ENCODE results near the gene NQO2. TPM values are rescaled to one million over a fixed set of nuclear protein-coding genes. Genes with fewer than 3 reads are reported as not detected.

Gene NQO2
- total and polyA plus RNA-seq, 10 of the 15 experiments (the other 5 are each of a cell fraction or from before 2014, with no cell fraction given) = 0.55 to 2.6 (median 0.80) TPM

DNA sequence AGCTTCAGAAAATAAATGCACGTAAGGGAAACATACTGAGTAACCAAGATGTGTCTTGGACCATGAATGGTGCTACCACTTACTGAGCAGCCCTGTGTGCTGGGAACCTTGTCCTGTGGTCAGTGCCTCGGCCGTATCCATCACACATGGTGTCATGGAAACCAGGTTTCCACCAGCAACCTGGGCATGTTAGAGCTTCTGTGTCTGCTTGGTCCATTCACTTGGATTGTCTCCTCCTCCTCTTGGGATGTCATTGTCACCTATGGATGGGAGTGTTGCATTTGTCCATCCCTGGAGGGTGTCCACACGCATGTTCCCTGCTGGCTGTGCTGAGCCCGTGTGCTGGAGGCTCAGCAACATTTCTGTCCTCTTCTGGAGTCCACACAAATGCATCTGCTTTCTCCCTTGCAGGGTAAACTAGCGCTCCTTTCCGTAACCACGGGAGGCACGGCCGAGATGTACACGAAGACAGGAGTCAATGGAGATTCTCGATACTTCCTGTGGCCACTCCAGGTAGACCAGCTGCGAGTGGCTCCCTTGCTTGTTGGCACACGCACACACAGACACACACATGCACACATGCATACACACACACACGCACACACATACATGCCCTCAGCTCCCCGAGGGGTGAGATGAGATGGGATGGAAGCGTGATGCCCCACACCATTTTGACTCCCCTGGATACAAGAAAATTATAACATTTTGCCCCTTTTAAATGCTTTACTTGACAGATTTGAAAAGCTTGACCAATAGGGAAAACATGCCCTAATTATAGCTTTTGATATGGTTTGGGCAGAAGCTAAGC, 17.0 kb downstream of the NQO2 start:
- RAD21 ChIA-PET (ENCODE audit: unreplicated experiment) = no interaction called here

More for the DNA sequence above, 17.0 kb downstream of the NQO2 start:
- no peak for ATAC-seq
- no peaks in the 10 kb centered on the region for H4K20me1 ChIP-seq (ENCODE audit: control insufficient read depth, insufficient read depth)
- no peak overlapping the region for H3K27ac ChIP-seq (ENCODE audit: control insufficient read depth, insufficient read depth)
- ChIA-PET SMC1A (ENCODE audit: uncharacterized antibody, unreplicated experiment) (no interaction called here), POLR2A (no interaction called here), CTCF (no interaction called here)
- WGBS (ENCODE audit: insufficient coverage, insufficient replicate concordance, low lambda C conversion rate, missing lambda C conversion rate) = 93% methylated on average over 17 of the region's 17 CpGs
- H3K27me3 ChIP-seq (replicated peaks in 1 of 2; ENCODE audit: control insufficient read depth in 2 of 2, insufficient read depth in 2 of 2, low read length in 1 of 2) = no peaks in the 10 kb centered on the region
- no peaks in the 10 kb centered on the region for H3K4me1 ChIP-seq (ENCODE audit: control insufficient read depth, insufficient read depth, low read length)
- H3K36me3 ChIP-seq (ENCODE audit: control insufficient read depth in 2 of 2, insufficient read depth in 2 of 2, low read length in 1 of 2) = no peaks in the 10 kb centered on the region
- no peak overlapping the region for H3K4me2 ChIP-seq (ENCODE audit: control insufficient read depth, insufficient read depth)
- intact Hi-C loops (cut with micrococcal nuclease; ENCODE audit: unreplicated experiment) (no loop called here), in situ Hi-C loops (cut with MboI) (no loop called here)
- H3K79me2 ChIP-seq (ENCODE audit: control insufficient read depth, insufficient read depth, low read length) = no peaks in the 10 kb centered on the region
- no peak overlapping the region for H3K9ac ChIP-seq (ENCODE audit: control insufficient read depth, insufficient read depth, low read length)
- TF ChIP-seq RFX5 (IDR thresholded peaks at IDR 0.05; ENCODE audit: low read depth, low read length) (no peak), STAT1 (conservative IDR thresholded peaks at IDR 0.05) (no peak), SMC3 (IDR thresholded peaks at IDR 0.05; ENCODE audit: borderline replicate concordance, low read length) (no peak), ZNF687 (IDR thresholded peaks at IDR 0.05) (no peak), GABPA (IDR thresholded peaks at IDR 0.05; ENCODE audit: low read depth) (no peak), EED (IDR thresholded peaks at IDR 0.05; ENCODE audit: low read depth) (no peak), ZZZ3 (IDR thresholded peaks at IDR 0.05; ENCODE audit: control insufficient read depth, insufficient read length, low read depth) (no peak), IRF4 (IDR thresholded peaks at IDR 0.05; ENCODE audit: low read depth, low read length) (no peak), ZNF207 (IDR thresholded peaks at IDR 0.05; ENCODE audit: borderline replicate concordance) (no peak), CBX3 (IDR thresholded peaks at IDR 0.05; ENCODE audit: borderline replicate concordance, low read depth) (no peak), FOS (IDR thresholded peaks at IDR 0.05; ENCODE audit: borderline replicate concordance, extremely low read depth, insufficient read length) (no peak), NBN (IDR thresholded peaks at IDR 0.05) (no peak), HDAC2 (IDR thresholded peaks at IDR 0.05) (no peak), ZNF24 (IDR thresholded peaks at IDR 0.05) (no peak), PML (IDR thresholded peaks at IDR 0.05; ENCODE audit: low read length) (no peak), RELA (IDR thresholded peaks at IDR 0.05; ENCODE audit: borderline replicate concordance, partially characterized antibody) (no peak), TCF7 (IDR thresholded peaks at IDR 0.05; ENCODE audit: borderline replicate concordance) (no peak), MEF2B (IDR thresholded peaks at IDR 0.05; ENCODE audit: partially characterized antibody, poor library complexity, severe bottlenecking) (no peak), SMARCA5 (IDR thresholded peaks at IDR 0.05) (no peak), BHLHE40 (IDR thresholded peaks at IDR 0.05; ENCODE audit: borderline replicate concordance in 1 of 2, low read depth in 2 of 2, low read length in 1 of 2) (no peak)
- H2AFZ ChIP-seq (ENCODE audit: control insufficient read depth, low read depth, low read length) = no peak overlapping the region
- FAIRE-seq = no peak
- H3K9me3 ChIP-seq (replicated peaks; ENCODE audit: control insufficient read depth, insufficient read depth, low read length) = peaks cover 5% of the 10 kb centered on the region; the same call in 2 of the 3 replicates
- H3K4me3 ChIP-seq = no peak overlapping the region
- BruUV-seq (replicated peaks) = no TSS peak
- DNase-seq (ENCODE audit: low read depth, low spot score) = no peak
